HG02759 (cell line): ENCODE results near the gene PHLDB3.
"Not testable (repeated sequence)": the region's sequence is repeated elsewhere in the genome, so short reads cannot be mapped to it uniquely, and the experiment has no call there.

Experiments used
- ATAC-seq: cut with Tn5 transposase; IDR thresholded peaks from one replicate; pipeline ENCODE4 v1.9.1; 2021; ENCODE audit warnings: mild to moderate bottlenecking, moderate library complexity; ENCODE audit not compliant: unreplicated experiment

The PHLDB3 gene

DNA sequence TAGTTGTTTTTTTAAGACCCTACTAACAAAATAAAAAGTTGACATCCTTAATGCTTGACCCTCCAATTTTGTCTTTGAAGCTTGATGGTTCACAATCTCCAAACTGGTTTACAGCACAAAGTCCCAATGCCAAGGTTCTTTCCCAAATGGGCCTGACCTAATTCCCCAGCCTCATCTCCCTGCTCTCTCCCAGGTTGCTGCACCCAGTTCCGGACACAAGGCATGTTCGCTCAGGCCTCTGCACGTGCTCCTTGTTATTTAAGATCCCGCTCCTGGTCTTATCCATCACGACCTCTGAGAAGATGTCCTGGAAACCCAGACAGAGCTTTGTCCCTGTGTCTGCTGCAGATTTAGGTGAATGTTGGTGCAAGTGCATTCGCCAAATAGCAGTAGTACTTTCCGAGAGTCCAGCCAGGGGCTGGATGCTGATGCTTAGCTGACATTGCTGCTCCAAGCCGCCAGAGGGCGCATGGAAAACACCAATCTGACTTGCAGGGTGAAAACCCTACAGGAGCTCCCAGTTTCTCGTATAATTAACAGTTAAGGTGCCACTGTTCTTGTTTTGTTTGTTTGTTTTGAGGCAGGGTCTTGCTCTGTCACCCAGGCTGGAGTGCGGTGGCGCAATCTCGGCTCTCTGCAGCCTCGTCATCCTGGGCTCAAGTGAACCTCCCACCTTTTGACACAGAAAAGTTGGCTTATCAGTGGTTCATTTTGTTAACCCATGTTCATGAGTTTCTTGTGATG lies 57.6 kb downstream of the PHLDB3 start:
- no peak for ATAC-seq

DNA sequence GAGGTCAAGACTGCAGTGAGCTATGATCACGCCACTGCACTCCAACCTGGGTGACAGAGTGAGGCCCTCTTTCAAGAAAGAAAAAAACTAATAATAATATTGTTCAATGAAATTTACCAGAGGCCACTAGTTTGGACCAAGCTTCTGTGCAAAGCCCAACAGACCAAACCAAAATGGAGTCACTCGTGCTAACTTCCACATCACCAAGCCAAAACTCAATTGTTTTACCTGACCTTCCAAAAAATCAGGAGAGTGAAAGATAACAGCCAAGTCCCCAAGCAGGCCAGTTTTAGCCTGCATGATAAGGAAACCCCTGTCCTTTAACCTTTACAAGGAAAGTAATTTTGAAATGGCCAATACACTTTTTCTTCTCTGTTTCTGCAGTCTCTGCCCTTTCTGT lies 59.1 kb downstream of the PHLDB3 start:
- ATAC-seq: no peak

DNA sequence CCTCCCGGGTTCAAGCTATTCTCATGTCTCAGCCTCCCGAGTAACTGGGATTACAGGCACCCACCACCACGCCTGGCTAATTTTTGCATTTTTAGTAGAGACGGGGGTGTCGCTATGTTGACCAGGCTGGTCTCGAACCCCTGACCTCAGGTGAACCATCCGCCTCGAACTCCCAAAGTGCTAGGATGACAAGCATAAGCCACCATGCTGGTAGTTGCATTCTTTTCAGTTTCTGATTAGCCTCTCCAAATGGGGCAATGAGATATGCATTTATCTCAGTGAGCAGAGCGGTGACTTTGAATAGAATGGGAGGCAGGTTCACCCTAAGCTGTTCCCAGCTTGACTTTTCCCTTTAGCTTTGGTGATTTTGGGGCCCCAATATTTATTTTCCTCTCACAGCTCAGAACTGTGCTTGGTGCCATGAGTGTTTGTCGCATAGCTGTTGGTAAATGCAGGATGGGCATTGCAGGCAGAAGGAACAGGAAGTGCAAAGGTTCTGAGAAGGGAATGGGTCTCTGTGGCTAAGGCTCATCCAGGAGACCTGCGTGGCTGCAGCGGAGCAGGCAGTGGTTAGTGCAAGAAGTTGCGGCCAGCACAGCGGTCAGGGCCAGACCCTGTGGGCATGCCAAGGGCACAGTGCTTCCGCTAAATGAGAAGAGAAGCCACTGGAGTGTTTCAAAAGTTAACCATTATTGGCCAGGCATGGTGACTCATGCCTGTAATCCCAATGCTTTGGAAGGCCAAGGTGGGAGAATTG lies 59.8 kb downstream of the PHLDB3 start:
- no peak for ATAC-seq

DNA sequence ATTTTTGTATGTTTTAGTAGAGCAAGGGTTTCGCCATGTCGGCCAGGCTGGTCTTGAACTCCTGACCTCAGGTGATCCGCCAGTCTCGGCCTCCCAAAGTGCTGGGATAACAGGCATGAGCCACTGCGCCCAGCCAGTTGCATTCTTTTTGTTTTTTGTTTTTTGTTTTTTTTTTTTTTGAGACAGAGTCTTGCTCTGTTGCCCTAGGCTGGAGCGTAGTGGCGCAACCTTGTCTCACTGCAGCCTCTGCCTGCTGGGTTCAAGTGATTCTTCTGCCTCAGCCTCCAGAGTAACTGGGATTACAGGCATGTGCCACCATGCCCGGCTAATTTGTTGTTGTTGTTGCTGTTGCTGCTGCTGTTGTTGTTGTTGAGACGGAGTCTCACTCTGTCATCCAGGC lies 60.5 kb downstream of the PHLDB3 start:
- not testable (repeated sequence) for ATAC-seq

DNA sequence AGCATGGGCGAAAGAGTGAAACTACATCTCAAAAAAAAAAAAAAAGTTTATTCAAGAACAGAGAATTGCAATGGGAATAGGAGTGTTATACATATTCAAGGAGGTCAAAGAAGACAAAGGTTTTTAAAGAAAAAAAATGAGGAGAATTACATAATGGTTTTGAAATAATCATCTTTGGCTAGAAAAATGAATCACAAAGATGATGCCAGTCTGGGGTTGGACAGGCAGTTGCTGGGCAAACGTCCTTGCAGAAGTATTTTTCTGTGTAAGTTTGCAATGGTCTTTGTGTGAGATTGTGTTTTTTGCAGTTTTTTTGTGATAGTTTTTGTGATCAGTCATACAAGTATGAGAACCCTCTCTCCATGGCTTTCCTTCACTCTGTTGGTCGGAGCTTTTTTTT lies 62.8 kb downstream of the PHLDB3 start:
- no peak for ATAC-seq

DNA sequence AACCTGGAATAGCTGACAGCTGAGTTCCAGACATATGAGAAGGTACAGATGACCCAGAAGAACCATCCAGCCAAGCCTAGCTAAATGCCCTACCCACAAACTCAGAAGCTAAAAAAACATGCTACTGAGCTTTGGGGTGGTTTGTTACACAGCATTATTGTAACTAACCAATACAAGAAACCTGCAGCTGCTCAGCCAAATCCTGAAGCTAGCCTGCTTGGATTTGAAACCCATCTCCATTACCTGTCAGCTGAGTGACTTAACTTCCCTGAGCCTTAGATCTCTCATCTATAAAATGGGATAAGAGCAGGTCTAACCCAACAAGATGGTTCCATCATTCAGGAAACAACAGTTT lies 64.9 kb downstream of the PHLDB3 start:
- no peak for ATAC-seq

DNA sequence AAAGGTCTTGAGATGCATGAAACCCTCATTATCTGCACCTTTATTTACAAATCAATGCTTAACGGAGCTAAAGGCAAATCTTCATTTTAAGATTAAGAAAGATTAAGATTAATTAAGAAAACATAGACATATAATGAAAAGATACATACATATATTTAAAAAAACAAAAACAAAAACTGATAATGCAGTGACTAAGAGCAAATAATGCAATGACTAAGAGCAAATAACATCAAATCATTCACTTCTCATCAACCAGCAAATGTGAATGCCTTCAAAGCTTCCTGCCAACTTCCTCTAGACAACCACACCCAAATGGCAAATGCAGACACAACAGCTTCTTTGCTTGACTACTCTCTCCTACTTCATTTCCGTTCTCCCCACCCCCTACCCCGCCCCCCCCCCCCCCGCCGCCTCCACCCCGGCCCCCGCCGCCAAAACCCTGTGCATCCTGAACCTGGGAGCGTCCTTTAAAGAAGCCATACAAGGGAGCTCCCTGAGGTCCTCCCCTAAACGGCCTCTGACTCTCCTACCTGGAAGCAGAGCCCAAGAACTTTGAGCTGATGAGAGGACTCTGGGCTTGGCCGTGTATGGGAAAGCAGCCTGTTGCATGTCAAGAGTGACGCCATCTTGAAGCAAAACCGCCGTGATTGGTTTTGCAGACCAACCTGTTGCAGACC lies 65.4 kb downstream of the PHLDB3 start:
- no peak for ATAC-seq

DNA sequence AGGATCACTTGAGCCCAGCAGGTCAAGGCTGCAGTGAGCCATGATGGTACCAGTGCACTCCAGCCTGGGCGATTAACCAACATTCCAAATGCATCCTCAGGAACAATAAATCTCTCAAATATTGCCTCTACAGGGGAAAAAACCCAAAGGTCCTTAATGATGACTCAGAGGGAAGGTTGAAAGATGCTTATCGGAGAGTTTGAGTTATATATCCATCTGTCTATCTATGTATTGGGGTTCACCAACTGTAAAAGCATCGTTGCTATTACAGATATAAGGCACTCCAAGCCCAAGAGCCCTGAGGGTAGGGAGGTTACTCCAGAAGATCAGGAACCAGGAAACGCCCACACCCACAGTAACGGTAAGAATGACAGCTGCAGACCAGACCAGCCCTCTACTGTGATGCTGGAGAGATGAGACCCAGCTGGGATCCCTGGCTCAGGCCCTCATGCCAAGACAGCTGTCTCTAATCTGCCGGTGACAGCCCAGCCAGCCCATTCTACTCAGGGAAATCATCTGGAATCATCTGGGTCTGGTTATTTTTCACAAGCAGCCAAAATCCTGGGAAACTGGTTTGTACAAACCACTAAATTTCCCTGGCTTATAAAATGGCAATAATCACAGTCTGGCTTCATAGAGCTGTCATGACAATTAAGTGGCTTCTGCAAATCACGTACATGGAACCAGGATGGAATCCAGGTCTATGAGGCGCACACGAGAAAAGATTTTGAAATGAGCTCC lies 66.1 kb downstream of the PHLDB3 start:
- ATAC-seq: no peak

DNA sequence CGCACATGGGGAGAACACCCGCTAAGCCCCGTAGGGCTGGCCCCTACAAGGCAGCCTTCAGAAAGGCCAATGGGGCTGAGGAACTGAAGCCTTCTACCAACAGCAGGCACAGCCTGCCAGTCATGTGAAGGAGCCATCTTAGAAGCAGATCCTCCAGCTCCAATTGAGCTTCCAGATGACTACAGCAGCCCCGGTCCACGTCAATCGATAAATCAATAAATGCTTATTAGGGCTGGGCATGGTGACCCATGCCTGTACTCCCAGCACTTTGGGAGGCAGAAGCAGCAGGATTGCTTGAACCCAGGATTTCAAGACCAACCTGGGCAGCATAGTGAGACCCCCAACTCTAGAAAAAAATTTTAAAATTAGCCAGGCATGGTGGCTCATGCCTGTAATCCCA lies 66.8 kb downstream of the PHLDB3 start:
- no peak for ATAC-seq

DNA sequence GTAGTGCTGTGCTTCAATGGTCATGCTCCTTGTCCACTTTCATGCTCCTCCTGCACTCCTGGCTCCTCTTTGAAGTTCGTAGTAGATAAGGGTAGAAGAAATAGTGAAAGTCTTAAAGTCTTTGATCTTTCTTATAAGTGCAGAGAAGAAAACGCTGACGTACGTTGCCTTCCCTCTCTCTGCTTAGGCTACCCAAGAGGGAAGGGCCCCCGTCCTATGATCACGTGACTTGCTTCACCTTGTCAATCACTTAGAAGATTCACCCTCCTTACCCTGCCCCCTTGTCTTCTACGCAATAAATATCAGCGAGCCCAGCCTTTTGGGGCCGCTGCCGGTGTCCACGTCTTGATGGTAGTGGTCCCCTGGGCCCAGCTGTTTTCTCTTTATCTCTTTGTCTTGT lies 67.3 kb downstream of the PHLDB3 start:
- ATAC-seq: not testable (repeated sequence)

DNA sequence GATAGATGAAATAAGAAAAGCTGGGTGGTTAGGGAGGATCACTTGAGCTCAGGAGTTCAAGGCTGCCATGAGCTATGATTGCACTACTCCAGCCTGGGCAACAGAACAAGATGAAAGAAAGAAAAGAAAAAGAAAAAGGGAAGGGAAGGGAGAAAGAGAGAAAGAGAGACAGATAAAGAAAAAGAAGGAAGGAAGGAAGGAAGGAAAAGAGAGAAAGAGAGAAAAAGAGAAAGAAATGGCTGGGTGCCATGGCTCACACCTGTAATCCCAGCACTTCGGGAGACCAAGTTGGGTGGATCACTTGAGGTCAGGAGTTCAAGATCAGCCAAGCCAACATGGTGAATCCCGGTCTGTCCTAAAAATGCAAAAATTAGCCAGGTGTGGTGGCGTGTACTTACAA lies 68.8 kb downstream of the PHLDB3 start:
- ATAC-seq: no peak

DNA sequence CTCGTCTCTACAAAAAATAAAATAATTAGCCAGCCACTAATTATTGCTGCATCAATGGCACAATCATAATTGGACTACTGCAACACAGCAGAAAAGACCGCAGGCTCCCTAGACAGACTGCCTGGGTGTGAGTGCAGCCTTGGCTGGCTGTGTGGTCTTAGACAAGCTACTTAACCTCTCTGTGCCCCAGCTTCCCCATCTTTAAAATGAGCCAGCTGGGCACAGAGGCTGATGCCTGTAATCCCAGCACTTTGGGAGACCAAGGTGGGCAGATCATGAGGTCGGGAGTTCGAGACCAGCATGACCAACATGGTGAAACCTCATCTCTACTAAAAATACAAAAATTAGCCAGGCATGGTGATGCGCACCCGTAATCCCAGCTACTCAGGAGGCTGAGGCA lies 70.9 kb downstream of the PHLDB3 start:
- no peak for ATAC-seq

DNA sequence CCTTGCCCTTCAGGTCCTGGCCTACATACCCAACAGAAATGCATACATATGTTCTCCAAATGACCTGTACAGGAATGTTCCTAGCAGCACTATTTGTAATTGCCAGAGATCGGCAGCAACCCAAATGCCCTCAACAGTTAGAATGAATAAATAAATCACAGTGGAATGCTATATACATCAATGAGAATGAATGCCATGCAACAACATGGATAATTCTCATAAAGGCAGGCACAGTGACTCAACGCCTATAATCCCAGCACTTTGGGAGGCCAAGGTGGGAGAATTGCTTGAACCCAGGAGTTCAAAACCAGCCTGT lies 71.2 kb downstream of the PHLDB3 start:
- ATAC-seq: no peak

DNA sequence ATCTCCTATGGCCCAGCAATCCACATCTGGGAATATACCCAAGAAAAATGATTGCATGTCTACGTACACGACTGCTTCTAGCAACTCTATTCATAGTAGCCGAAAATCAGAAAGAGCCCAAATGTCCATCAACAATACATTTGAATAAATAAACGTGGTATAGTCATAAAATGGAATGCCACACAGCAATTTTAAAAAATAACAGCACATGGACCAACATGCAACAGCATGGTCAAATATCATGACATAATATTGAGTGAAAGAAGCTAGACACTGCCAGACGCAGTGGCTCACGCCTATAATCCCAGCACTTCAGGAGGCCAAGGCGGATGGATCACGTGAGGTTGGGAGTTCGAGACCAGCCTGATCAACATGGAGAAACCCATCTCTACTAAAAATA lies 73.6 kb downstream of the PHLDB3 start:
- no peak for ATAC-seq

DNA sequence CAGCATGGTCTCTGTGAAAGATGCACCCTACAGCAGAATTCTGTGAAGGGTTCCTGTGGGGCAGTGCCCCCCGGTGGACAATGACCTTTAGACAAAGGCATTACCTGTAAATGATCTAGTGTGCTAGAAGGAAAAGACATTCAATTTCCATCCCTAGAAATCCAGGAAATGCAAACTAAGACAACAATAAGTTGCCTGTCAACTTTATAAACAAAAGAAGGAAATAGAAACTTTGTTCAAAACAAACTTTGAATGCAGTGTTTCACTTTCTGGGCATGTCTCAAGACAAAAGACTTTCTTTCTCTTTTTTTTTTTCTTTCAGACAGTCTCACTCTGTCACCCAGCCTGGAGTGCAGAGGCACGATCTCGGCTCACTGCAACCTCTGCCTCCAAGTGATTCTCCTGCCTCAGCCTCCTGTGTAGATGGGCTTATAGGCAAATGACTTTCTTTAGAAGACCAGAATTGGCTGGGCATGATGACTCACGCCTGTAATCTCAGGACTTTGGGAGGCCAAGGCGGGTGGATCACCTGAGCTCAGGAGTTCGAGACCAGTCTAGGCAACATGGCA lies 74.3 kb downstream of the PHLDB3 start:
- ATAC-seq: no peak

DNA sequence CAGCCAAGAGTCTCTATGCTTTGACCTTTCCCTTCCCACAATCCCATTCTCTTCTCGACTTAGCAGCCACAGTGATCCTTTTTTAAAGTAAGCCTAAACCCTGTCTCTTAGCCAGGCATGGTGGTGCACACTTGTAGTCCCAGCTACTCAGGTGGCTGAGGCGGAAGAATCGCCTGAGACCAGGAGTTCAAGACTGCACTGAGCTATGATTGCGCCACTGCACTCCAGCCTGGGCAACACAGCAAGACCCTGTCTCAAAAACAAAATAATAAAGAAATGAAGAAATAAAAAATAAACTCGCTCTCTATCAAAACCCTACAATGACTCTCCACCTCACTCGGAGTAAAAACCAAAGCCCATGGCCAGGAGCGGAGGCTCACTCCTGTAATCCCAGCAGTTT lies 75.2 kb downstream of the PHLDB3 start:
- ATAC-seq: no peak

DNA sequence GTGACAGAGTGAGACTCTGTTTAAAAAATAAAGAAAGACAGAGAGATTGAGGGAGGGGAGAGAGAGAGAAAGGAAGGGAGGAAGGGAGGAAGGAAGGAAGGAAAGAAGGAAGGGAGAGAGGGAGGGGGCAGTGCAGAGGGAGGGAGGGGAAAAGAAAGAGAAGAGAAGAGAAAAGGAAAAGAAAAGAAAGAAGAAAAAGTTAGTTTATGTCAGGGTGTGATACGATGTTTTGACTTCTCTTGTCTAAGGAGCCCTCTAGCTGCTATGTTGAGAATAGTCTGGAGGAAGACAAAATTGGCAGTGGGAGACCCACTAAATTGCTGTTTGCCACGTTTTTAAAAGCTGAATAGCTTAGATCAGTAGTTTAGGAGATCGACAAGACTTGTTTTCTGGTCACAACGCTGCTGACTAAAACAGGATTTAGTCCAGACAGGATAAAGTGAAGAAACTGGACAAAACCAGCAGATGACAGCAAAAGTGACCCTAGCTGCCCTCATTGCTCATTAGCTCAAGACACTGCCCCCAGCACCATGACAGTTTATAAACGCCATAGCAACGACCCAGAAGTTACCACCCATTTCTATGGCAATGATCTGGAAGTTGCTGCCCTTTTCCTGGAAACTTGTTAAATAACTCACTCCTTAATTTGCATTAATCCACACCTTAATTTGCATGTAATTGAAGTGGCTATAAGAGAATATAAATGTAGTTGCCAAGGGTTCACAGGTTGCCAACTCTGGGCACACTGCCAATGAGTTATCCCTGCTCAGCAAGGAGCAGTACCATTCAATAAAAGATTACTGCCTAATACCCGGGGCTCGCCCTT lies 78.8 kb downstream of the PHLDB3 start:
- no peak for ATAC-seq
